ENCODE measurements around the gene LHFPL3.

The LHFPL3 gene

GRCh38 chr7:104946338-104946737 lies 617.9 kb downstream of the LHFPL3 start:
- in situ Hi-C loops (cut with MboI; ENCODE audit: low pct_unique_long_range_greater_than_20kb, low sequenced_read_pairs, unreplicated experiment), result no loop called here
- no peak for DNase-seq (ENCODE audit: low spot score)
- TF ChIP-seq, protein P1, sequence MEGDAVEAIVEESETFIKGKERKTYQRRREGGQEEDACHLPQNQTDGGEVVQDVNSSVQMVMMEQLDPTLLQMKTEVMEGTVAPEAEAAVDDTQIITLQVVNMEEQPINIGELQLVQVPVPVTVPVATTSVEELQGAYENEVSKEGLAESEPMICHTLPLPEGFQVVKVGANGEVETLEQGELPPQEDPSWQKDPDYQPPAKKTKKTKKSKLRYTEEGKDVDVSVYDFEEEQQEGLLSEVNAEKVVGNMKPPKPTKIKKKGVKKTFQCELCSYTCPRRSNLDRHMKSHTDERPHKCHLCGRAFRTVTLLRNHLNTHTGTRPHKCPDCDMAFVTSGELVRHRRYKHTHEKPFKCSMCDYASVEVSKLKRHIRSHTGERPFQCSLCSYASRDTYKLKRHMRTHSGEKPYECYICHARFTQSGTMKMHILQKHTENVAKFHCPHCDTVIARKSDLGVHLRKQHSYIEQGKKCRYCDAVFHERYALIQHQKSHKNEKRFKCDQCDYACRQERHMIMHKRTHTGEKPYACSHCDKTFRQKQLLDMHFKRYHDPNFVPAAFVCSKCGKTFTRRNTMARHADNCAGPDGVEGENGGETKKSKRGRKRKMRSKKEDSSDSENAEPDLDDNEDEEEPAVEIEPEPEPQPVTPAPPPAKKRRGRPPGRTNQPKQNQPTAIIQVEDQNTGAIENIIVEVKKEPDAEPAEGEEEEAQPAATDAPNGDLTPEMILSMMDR (IDR thresholded peaks at IDR 0.05; ENCODE audit: extremely low read depth, insufficient read depth, missing control alignments), result no peak

- DNase-seq (ENCODE audit: low spot score), result no peak
- in situ Hi-C loops (cut with MboI; ENCODE audit: low pct_unique_long_range_greater_than_20kb, low sequenced_read_pairs, unreplicated experiment), result no loop called here
- TF ChIP-seq, protein P1 (IDR thresholded peaks at IDR 0.05; ENCODE audit: extremely low read depth, insufficient read depth, missing control alignments), result no peak
These were observed 621.6 kb downstream of the LHFPL3 start for GRCh38 chr7:104950006-104950405.

GRCh38 chr7:104950754-104951153 lies 622.4 kb downstream of the LHFPL3 start:
- TF ChIP-seq, protein P1 (IDR thresholded peaks at IDR 0.05; ENCODE audit: extremely low read depth, insufficient read depth, missing control alignments), result no peak
- DNase-seq (ENCODE audit: low spot score), result no peak
- in situ Hi-C loops (cut with MboI; ENCODE audit: low pct_unique_long_range_greater_than_20kb, low sequenced_read_pairs, unreplicated experiment), result no loop called here

GRCh38 chr7:104951546-104951945 lies 623.1 kb downstream of the LHFPL3 start:
- in situ Hi-C loops (cut with MboI; ENCODE audit: low pct_unique_long_range_greater_than_20kb, low sequenced_read_pairs, unreplicated experiment), result no loop called here
- no peak for DNase-seq (ENCODE audit: low spot score)

DNA sequence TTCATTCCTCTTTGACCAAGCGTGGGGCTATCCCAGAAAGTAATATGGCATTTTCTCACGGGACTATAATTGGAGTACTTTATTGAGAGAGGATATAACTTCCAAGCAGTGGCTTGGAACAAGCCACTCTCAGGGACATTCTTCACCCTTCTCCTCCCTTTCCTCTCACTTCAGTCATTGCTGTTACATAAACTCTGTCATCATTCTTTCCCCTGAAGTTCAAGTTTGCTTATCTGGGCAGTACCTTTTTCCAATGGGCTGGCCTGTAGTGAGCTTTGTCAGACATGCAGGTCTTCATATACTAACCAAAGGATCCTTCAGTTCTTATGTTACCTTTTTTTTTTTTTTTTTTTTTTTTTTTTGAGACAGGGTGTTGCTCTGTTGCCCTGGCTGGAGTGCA lies 626.9 kb downstream of the LHFPL3 start:
- DNase-seq (ENCODE audit: low spot score), result no peak
- TF ChIP-seq, protein P1 (IDR thresholded peaks at IDR 0.05; ENCODE audit: extremely low read depth, insufficient read depth, missing control alignments), result no peak
- in situ Hi-C loops (cut with MboI; ENCODE audit: low pct_unique_long_range_greater_than_20kb, low sequenced_read_pairs, unreplicated experiment), result no loop called here

More at GRCh38 chr7:104951546-104951945, 623.1 kb downstream of the LHFPL3 start:
- TF ChIP-seq, protein P1 (IDR thresholded peaks at IDR 0.05; ENCODE audit: extremely low read depth, insufficient read depth, missing control alignments), result no peak

All from GM13977 (cell line).